Measurements from ENCODE around the gene HMG20A.

HMG20A gene

DNA sequence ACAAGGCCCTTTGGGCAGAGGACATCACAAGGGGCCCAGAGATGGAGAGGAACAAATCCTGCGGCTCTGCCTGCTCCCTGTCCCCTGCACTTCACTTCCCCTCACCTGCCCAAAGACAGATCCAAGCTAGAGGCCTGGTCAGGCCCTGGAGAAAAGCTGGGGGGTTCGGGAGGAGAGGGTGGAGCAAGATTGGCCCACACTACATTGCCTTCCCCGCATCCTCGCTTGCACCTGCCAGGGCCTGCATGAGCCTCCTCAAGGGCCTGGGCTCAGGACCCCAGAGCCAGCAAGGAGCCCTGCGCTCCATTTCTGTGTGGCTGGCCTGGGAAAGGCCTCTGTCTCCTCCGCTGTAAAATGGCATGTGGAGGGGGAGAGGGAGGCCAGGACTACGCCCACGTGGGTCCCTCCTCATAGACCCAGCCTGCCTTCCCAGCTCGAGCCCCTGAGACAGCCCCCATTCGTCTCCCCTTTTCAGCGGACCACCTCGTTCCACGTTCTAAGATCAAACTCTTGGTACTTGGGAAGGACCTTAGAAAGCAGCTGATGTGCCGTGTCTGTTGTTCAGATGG lies 106.0 kb downstream of the HMG20A start:
- no peak for DNase-seq

DNA sequence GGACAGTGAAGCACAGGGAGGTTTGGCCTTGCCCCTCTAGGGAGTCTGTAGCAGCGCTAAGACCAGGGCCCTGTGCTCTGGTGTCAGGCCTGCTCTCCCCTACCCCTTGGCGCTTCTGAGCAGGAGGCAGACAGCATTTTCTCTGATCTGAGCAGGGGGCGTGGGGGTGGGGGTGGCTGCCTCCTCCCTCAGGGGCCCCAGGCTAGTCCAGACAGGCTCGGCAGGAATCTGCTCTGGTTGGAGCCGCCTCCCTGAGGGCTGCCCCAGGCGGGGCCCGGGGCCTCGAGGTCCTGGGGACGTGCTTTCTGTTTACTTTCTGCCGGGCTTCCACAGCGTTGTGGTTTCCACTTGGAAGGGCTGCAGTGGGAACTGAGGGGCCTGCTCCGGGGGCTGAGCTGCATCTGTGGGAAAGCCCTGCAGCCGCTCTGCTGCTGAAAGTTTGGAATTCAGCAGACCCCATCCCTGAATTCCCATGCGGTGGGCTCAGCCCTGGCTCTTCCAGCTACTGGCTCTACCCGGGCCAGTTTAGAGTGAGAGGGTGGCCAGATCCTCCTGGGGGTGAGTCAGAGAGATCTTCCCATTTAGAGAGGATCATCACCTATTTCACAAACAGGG lies 106.6 kb downstream of the HMG20A start:
- no peak for DNase-seq

DNA sequence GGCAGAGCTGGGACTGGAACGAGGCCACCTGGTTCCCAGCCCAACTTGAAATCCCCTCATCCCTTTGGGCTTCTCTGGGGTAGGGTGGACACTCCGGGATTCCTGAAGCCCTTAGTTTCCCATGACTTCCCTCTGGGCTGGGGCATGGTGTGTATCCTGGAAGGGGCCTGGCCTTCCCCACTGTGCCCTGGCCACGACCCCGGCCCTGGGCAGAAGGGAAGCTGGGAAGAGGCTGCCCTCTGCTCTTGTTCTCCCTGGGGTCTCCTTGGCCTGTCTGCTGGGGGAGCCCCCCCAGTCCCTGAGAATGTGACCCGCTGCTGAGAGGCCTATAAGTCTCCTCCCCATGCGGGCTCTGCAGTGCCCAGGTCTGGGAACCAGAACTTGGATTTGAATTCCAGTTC lies 107.1 kb downstream of the HMG20A start:
- DNase-seq, result no peak

DNA sequence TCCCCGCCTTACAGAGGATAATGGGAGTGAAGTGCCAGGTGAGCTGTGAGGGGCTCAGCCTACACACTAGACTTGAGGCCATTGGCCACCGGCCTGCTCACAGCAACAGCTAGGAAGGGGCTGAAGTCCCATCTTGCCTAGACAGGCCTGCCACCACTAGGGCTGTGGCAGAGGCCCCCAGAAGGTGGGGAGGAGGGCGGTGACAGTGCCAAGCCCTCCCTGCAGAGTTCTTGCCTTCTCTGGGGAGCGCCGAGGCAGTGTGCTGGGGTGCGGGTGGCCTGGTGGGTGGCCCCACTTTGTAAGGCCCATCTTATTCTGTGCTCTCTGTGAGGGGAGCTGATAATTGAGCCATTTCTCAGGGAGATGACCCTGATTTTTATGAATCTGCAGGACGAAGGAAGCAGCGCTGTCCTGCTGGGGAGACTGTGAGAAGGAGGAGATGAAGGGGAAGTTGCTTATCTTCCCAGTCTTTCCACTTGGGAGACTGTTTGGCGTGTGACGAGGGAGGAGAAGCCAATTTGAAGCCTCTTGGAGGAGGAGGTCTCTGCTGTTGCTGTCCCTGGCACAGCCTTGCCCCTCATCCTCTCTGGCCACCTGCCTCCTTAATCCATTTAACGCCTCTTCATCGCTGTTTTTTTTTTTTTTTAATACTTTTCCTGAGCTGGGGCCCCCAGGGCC lies 107.7 kb downstream of the HMG20A start:
- no peak for DNase-seq

DNA sequence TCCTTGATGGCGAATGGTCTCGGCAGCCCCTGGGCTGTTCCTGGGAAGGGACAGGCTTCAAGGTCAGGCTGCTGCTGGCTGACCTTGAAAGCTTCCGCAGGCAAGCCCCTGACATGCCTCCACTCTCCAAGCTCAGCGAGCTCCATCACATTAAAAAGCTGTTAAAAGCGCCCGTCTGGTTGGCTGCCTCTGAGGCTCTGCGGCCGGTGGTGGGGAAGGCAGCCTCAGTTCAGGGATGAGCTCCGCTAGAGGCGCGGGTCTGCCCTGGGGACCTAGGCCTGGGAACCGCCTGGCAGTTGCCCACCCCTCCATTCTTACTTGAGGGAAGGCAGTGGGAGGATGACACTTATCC lies 108.3 kb downstream of the HMG20A start:
- DNase-seq, result no peak

DNA sequence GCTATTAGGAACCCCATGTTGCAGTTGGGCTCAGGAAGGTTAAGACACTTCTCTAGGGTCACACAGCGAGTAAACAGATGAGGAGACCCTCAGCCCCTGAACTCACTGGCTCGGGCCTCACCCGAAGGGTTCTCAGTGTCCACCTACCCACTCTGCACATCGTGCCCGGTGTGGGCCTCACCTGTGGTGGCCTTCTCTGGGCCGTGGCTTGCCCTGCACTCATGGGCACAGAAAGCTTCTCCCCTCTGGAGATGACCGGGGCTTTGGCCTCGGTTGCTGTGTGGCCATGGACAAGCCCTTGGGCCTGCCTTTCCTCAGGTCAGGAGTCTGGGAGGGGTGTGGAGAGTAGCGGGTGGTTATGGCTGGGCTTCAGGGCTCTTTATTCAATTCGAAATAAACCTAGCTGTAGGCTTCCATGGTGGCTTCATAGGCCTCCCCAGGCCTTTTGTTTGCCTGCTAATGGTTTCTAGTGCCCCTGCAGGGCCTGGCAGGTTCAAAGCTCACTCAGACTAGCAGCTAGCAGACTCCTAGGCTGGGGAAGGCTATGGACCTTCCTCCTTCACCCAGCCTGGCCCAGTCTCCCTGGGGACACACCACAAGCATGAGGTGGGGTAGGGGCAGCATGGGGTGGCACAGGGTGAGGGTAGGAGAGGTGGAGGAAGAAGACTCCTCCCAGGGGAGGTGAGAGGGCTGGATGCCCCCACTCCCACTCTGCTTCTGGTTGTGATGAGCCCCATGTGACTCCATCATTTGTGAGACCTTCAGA lies 108.9 kb downstream of the HMG20A start:
- no peak for DNase-seq

DNA sequence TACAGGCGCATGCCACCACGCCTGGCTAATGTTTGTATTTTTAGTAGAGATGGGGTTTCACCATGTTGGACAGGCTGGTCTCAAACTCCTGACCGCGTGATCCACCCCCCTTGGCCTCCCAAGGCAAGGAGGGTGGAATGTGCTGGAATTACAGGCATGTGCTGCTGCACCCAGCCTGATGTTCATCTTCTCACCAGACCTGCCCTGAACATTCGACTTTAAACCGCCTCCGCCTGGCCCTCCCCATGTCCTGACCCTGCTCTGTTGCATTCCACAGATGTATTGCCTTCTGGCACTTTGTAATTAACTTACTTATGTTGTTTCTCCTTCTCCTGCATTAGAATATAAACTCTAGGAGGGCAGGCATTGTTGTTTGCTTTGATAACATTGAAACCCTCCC lies 109.9 kb downstream of the HMG20A start:
- no peak for DNase-seq

DNA sequence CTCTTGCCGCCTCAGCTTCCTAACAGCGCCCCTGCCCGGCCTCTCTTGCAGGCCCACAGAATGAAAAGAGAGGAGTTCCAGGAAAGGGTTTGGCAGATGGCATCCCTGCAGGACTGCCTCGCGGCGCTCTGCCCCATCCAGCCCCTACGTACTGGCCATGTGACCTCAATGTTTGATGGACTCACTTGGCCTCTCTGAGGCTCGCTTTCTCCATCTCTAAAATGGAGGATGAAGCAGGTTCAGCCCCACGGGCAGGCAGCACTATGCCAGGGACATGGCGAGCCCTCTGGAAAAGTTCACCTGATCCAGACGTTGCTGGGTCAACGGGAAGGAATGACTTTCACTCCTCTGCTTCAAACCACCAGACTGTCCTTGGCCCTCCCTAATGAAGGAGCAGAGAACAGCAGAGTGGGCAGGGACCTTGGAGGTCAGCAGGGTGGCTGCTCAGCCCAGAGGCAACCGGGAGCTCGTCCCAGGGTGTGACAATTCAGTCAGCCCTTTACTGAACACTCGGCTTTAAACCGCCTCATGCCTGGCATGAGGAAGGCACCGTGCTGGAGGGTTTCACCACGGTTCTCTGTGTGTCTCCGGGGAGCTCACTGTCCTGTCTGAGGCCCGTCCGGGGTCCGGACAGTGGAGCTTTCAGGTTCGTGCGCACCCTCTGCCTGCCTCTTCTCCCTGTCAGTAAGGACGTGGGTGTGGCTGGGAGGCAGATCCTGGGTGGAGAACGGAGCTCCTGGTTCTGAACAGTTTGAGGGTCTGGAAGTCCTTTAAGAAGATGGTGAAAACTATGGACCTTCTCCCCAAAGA lies 110.7 kb downstream of the HMG20A start:
- DNase-seq, result no peak

DNA sequence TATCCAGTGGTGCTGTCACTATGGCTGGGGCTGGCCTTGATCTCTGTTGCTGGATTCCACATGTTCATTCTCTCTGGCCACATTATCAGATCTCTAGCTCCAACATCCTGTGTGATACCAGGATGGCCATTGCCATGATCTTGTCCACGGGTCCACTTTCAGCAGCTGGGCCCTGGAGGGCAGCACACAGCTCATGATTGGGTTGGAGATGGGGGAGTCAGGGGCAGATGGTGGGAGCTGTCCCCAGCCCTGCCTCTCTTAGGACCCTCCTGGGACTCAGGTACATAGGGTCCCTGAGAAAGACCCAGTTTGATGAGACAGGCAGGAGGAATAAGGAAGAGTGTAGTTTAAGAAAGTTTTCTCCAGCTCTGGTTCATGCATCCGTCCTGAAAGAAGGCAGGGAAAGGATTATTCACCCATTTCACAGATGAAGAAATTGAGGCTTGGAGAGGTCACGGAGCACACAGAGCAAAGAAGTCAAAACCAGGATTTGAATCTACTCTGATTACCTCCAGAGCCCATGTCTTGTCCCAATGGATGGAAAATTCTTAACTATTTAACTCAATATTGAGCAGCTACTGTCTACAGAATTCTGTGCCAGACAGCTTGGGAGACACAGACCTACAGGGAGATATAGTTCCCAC lies 111.5 kb downstream of the HMG20A start:
- DNase-seq, result no peak

DNA sequence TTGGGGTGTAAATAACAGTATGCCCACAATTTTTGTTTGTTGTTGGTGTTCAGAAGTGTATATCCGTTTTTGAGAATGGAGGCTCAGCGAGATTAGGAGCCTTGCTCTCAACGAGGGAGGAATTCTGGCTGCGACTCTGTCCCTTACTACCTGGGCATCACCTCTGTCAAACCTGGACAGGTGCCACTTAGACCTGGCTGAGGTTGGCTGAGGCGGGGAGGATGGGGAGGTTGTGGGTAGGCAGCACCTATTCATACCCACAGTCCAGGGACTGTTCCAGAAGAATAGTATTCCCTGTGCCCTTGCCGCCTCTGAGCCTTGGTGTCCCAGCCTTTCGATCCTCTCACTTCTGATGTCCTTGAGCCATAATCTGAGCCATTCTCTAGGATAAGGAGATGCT lies 112.2 kb downstream of the HMG20A start:
- no peak for DNase-seq

DNA sequence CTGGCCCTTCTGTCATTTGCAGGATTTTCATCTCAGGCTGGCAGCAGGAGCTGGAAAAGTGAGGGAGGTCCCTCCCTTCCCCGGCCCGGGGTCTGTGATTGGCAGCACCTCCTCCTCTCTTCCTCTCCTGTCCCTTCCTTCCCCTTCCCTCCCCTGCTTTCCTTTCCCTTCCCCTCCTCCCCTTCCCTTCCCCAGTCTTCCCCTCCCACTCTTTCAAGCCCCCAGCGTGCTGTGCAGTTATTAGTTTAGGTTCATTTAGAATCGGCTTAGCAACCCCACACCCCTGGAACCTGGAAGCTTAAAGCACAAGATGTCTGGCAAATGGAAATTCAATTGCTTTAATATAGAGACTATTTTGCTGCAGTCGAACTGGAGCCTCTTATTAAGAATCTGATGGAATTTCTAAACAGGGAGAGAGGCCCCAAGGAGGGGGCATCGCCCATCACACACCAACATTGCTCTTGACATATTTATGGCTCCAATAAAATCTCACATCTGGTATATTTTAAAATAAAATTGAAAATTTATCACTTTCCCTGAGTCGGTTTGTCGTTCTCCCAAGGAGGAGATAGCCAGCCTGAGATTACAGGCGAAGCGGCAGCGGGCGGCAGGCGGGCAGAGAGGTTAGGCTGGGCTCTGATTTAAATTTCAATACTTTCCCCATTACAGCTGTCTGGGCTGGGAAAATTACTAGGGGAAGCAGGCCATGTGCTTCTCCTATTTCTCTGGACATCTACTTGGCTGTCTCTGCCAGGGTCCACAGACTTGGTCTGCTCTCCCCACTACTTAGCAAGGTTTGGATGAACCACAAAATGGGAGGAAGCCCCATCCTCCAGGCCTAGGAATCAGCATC lies 113.1 kb downstream of the HMG20A start:
- DNase-seq, result no peak

Measured in activated naive CD4-positive, alpha-beta T cell (primary cell).